H1 (cell line): ENCODE data around the gene FAM111A. TPM values are rescaled to one million over a fixed set of nuclear protein-coding genes. Genes with fewer than 3 reads are reported as not detected.
A peak's percentile ranks its signal among the peaks of the same experiment; 100 is the strongest.

Experiments
- CBX8 ChIP-seq: fragments of 300-800, 300-1000 bp; sonication (generic); IDR thresholded peaks from 2 replicates; pipeline ENCODE4 v1.7.1; 2016; ENCODE audit warnings: low read depth, low read length, borderline replicate concordance
- CHD2 ChIP-seq: IDR thresholded peaks from 2 replicates; pipeline ENCODE4 v1.6.1; 2012; ENCODE audit warnings: low read length, improper control_type of control experiment
- JUN ChIP-seq: IDR thresholded peaks from 2 replicates; pipeline ENCODE4 v1.6.1; 2011; ENCODE audit warnings: low read depth, mild to moderate bottlenecking, improper control_type of control experiment, low read length
- JUND ChIP-seq: IDR thresholded peaks from 2 replicates; pipeline ENCODE4 v1.6.1; 2011; ENCODE audit warnings: mild to moderate bottlenecking, improper control_type of control experiment, low read length
- NRF1 ChIP-seq: IDR thresholded peaks from 2 replicates; pipeline ENCODE4 v1.6.1; 2011; ENCODE audit warnings: mild to moderate bottlenecking, low read depth, low read length, improper control_type of control experiment
- PHF8 ChIP-seq: fragments of 200-600 bp; sonication (generic); conservative IDR thresholded peaks from 2 replicates; pipeline ENCODE4 v1.7.1; 2012; ENCODE audit warnings: low read depth, mild to moderate bottlenecking, inconsistent platforms, low read length, moderate library complexity
- POLR2A ChIP-seq, 2 experiments: IDR thresholded peaks; 1 replicate in 1 of 2; 2 replicates in 1 of 2; pipeline ENCODE4 v1.6.1; 2011; ENCODE audit warnings: low read depth in 2 of 2, low read length in 2 of 2, mild to moderate bottlenecking in 2 of 2; ENCODE audit errors: control extremely low read depth in 1 of 2
- POLR2AphosphoS5 ChIP-seq: IDR thresholded peaks from 2 replicates; pipeline ENCODE4 v1.6.1; 2011; ENCODE audit warnings: low read depth, low read length
- SAP30 ChIP-seq: fragments of 300-600 bp; sonication (generic); IDR thresholded peaks from 2 replicates; pipeline ENCODE4 v1.7.1; 2012; ENCODE audit warnings: low read length, moderate library complexity, mild to moderate bottlenecking, inconsistent platforms; ENCODE audit not compliant: insufficient read depth, insufficient replicate concordance
- SP1 ChIP-seq: IDR thresholded peaks from 2 replicates; pipeline ENCODE4 v1.6.1; 2011; ENCODE audit warnings: low read depth, low read length
- SP4 ChIP-seq: IDR thresholded peaks from 2 replicates; pipeline ENCODE4 v1.6.1; 2012; ENCODE audit warnings: low read length, inconsistent platforms
- SUZ12 ChIP-seq: fragments of 200-600 bp; sonication (generic); IDR thresholded peaks from 2 replicates; pipeline ENCODE4 v1.6.1; 2012; ENCODE audit warnings: mild to moderate bottlenecking, inconsistent platforms, low read length, moderate library complexity, mixed read lengths
- TBP ChIP-seq: IDR thresholded peaks from 2 replicates; pipeline ENCODE4 v1.6.1; 2011; ENCODE audit warnings: low read depth, low read length, improper control_type of control experiment
- polyA plus RNA-seq, 7 experiments: library from polyadenylated mRNA; depleted of rRNA in 3 of 7; stranded (reverse) in 5 of 7; unstranded in 2 of 7; fragments of >200 nt in 5 of 7; fragments of 200-250 nt in 2 of 7; gene quantifications; 1 replicate in 5 of 7; 2 replicates in 1 of 7; 4 replicates in 1 of 7; pipeline versions ENCODE4 v1.2.1 to v1.2.3, GENCODE V29; 2011 to 2013; ENCODE audit warnings: missing spikeins in 2 of 7, mixed read lengths in 2 of 7
- total RNA-seq: library from RNA; stranded (reverse); fragmentation: NEBNext Ultra II Directional; extraction: Animal tissue kit (Norgen Biotek cat#: 25700); gene quantifications from 2 replicates; pipeline ENCODE4 v1.2.1, GENCODE V29; 2021
- TF ChIP-seq, protein P1 (sequence below), 3 experiments: IDR thresholded peaks; 1 replicate in 2 of 3; 2 replicates in 1 of 3; pipeline versions ENCODE4 v1.5.1 to v1.6.1; 2011; ENCODE audit warnings: low read length in 3 of 3, mild to moderate bottlenecking in 3 of 3, inconsistent platforms in 2 of 3, low read depth in 1 of 3, moderate library complexity in 1 of 3; ENCODE audit not compliant: insufficient read depth in 1 of 3; ENCODE audit errors: control extremely low read depth in 1 of 3
- TF ChIP-seq, protein P2 (sequence below): IDR thresholded peaks from 2 replicates; pipeline ENCODE4 v1.6.1; 2012; ENCODE audit warnings: inconsistent platforms
- TF ChIP-seq, protein P3 (sequence below): IDR thresholded peaks from 2 replicates; pipeline ENCODE4 v1.6.1; 2011; ENCODE audit warnings: low read length, improper control_type of control experiment

FAM111A gene
- total and polyA plus RNA-seq, 2 of the 8 experiments (the other 6 are each of a cell fraction or from before 2014, with no cell fraction given), result 10.2 to 29.9 TPM

DNA sequence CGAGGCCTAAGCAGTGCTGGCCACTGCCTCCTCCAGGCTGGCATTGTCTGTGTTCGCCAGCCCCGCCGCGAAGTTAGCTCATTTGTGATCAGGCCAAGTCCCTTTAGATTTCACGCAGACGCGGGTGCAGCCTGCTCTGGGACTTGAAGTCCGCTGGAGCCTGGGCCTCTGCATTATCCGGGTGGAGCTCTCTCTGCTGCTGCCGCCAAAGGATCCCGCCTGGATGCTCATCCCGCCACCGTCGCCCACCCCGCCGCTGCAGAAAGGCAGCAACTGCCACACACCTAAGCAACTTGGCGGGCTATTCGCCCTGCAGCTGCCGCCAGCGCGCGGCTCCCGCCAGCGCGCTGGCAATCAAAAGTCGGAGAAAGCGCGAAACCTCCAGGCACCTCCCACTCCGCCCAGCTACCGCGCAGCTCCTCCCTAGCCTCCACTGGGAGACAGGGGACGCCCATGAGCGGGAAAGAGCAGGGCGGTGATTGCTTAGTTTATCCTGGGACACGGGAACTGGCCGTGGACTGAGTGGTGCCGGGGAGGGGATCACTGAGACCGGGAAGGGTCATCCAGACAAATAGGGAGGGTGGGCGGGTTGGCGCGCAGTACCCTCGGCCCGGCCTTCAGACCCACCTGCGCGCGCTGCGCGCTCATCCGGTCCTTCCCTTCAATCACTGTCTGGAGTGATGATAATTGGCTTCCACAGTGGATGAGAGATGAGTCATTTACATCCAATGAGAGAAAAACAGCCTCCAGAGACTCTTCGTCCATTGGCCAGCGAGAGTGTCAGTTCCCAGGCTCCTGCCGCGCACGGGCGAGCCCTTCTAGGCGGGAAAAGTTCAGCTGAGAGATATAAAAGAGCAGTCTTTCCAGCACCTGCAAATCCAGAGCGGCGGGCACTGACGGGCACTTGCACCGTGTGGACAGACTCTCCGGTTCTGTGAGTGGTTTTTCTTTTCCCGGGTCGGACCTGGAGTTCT, 36.0 kb upstream of the FAM111A start, which contains the start of gene FAM111B (continued):
- TF ChIP-seq PHF8 (peak; percentile 57; the same call in 1 of the 2 replicates), JUND (peak; percentile 88), SP1 (peak; percentile 96), SP4 (no peak), TBP (peak; percentile 71), CBX8 (no peak), SUZ12 (no peak), SAP30 (no peak), POLR2AphosphoS5 (peak; percentile 54; the same call in 1 of the 2 replicates), JUN (peak; percentile 65; the same call in 1 of the 2 replicates), NRF1 (0 out of 2 replicates have a peak, but pooled peaks have one; percentile 8), CHD2 (peak; percentile 86), POLR2A (IDR thresholded peaks at IDR 0.05; ENCODE audit: control extremely low read depth in 1 of 2, low read depth in 2 of 2, low read length in 2 of 2) (peak; percentile 46 to 71; a peak in 2 of 3 replicates)
- TF ChIP-seq, protein P1, sequence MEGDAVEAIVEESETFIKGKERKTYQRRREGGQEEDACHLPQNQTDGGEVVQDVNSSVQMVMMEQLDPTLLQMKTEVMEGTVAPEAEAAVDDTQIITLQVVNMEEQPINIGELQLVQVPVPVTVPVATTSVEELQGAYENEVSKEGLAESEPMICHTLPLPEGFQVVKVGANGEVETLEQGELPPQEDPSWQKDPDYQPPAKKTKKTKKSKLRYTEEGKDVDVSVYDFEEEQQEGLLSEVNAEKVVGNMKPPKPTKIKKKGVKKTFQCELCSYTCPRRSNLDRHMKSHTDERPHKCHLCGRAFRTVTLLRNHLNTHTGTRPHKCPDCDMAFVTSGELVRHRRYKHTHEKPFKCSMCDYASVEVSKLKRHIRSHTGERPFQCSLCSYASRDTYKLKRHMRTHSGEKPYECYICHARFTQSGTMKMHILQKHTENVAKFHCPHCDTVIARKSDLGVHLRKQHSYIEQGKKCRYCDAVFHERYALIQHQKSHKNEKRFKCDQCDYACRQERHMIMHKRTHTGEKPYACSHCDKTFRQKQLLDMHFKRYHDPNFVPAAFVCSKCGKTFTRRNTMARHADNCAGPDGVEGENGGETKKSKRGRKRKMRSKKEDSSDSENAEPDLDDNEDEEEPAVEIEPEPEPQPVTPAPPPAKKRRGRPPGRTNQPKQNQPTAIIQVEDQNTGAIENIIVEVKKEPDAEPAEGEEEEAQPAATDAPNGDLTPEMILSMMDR (IDR thresholded peaks at IDR 0.05; ENCODE audit: control extremely low read depth in 1 of 3, insufficient read depth in 1 of 3, low read depth in 1 of 3, low read length in 3 of 3), result peak in 1 of 3 experiments; percentile 12; a peak in 1 of 4 replicates
- TF ChIP-seq, protein P2, sequence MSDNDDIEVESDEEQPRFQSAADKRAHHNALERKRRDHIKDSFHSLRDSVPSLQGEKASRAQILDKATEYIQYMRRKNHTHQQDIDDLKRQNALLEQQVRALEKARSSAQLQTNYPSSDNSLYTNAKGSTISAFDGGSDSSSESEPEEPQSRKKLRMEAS, result peak; percentile 81
- TF ChIP-seq, protein P3, sequence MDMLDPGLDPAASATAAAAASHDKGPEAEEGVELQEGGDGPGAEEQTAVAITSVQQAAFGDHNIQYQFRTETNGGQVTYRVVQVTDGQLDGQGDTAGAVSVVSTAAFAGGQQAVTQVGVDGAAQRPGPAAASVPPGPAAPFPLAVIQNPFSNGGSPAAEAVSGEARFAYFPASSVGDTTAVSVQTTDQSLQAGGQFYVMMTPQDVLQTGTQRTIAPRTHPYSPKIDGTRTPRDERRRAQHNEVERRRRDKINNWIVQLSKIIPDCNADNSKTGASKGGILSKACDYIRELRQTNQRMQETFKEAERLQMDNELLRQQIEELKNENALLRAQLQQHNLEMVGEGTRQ, result no peak
